ENCODE results near the gene DNAJB6.

The DNAJB6 gene

DNA sequence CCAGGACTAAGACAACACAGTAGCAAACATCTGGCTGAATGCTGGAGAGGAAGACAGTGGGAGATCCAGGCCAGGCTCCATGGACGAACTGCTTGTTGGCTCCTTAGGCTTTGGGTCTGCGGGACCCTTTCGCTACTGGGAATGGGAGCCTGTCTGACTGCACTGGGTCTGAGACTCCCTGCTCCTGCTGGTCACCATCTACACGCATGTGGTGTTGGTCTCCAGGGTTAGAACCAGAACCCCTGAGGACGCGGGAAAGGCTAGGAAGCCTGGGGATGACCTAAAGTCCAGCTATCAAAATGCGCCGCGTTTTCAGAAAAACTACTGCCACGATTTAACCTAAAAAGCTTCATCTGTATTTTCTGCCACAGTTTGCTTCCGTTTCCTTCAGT lies 817 bp upstream of the DNAJB6 start:
- CTCF ChIA-PET: no interaction called here
- POLR2A ChIA-PET: no interaction called here

DNA sequence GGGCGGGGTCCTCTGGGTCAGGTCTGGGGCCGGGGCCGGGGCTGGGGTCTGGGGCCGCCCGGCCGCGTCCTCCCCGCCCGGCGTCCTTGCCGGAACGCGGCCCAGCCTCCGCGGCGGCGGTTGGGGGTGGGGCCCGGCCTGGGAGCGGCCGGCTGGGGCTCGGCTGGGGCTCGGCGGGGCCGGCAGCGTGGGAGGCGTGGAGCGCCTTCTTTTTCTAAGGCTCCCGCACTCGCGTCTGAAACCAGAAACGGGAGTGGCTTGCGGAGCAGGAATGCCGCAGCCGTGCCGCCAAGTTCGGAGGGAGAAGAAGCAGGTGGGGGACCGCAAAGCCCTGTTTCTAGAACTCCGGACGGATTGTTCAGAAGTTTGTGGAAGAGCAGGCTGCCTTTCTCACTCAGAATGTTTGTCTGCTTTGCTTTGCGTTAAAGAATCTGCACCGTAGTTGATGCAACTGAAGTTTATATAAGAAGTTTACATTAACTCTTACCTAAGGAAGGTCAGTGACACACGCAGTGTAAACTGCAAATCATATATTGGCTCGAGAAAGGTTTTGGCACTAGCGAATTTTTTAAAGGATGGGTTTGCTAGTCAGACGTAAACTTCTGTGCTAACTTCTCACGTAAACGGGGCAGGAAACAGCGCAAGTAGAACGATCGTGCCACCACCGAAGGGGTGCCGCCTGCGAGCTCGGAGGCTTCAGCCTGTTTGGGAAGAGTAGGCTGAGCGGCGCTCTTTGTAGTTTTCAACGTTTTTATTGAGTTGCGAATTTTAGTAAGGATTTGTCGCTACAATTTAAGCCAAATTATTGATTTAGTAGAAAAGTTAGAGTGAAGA lies 729 bp downstream of the DNAJB6 start:
- POLR2A ChIA-PET: interaction anchor here (1.1 kb wide), 2 partner anchors 18 to 388 kb away, joined by 3 to 4 read pairs; partner anchors contain the start of gene NOM1
- DNase-seq (ENCODE audit: extremely low spot score): peak; percentile 78
- CTCF ChIA-PET: interaction anchor here (0.6 to 1.4 kb wide), 2 partner anchors 10 to 23 kb away, joined by 4 to 6 read pairs; no protein-coding TSS in a partner anchor
- TF ChIP-seq ELF4 (IDR thresholded peaks at IDR 0.05) (no peak), ARNT (IDR thresholded peaks at IDR 0.05) (no peak), CTBP1 (IDR thresholded peaks at IDR 0.05; ENCODE audit: borderline replicate concordance) (no peak), SUZ12 (IDR thresholded peaks at IDR 0.05) (no peak), BHLHE40 (IDR thresholded peaks at IDR 0.05; ENCODE audit: borderline replicate concordance) (no peak), L3MBTL2 (conservative IDR thresholded peaks at IDR 0.05) (no peak), FOXM1 (IDR thresholded peaks at IDR 0.05; ENCODE audit: borderline replicate concordance) (no peak), FOXA1 (IDR thresholded peaks at IDR 0.05) (no peak), HDGF (IDR thresholded peaks at IDR 0.05; ENCODE audit: borderline replicate concordance) (no peak), ZNF384 (IDR thresholded peaks at IDR 0.05) (no peak), TARDBP (IDR thresholded peaks at IDR 0.05) (no peak), NFRKB (IDR thresholded peaks at IDR 0.05) (no peak)
- TF ChIP-seq, protein P1, sequence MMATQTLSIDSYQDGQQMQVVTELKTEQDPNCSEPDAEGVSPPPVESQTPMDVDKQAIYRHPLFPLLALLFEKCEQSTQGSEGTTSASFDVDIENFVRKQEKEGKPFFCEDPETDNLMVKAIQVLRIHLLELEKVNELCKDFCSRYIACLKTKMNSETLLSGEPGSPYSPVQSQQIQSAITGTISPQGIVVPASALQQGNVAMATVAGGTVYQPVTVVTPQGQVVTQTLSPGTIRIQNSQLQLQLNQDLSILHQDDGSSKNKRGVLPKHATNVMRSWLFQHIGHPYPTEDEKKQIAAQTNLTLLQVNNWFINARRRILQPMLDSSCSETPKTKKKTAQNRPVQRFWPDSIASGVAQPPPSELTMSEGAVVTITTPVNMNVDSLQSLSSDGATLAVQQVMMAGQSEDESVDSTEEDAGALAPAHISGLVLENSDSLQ (IDR thresholded peaks at IDR 0.05): no peak

More for the DNA sequence above, 817 bp upstream of the DNAJB6 start:
- TF ChIP-seq FOXM1 (IDR thresholded peaks at IDR 0.05; ENCODE audit: borderline replicate concordance) (no peak), NFRKB (IDR thresholded peaks at IDR 0.05) (no peak), HDGF (IDR thresholded peaks at IDR 0.05; ENCODE audit: borderline replicate concordance) (no peak), CTBP1 (IDR thresholded peaks at IDR 0.05; ENCODE audit: borderline replicate concordance) (no peak), FOXK2 (IDR thresholded peaks at IDR 0.05) (no peak), ZNF384 (IDR thresholded peaks at IDR 0.05) (no peak), ARNT (IDR thresholded peaks at IDR 0.05) (no peak), SUZ12 (IDR thresholded peaks at IDR 0.05) (no peak), ELF4 (IDR thresholded peaks at IDR 0.05) (no peak), LEF1 (IDR thresholded peaks at IDR 0.05; ENCODE audit: borderline replicate concordance) (no peak), L3MBTL2 (conservative IDR thresholded peaks at IDR 0.05) (no peak), BHLHE40 (IDR thresholded peaks at IDR 0.05; ENCODE audit: borderline replicate concordance) (no peak), SP1 (IDR thresholded peaks at IDR 0.05) (no peak), TARDBP (IDR thresholded peaks at IDR 0.05) (no peak), FOXA1 (IDR thresholded peaks at IDR 0.05) (no peak)
- TF ChIP-seq, protein P1 (IDR thresholded peaks at IDR 0.05): no peak
- no peak for DNase-seq (ENCODE audit: extremely low spot score)

DNA sequence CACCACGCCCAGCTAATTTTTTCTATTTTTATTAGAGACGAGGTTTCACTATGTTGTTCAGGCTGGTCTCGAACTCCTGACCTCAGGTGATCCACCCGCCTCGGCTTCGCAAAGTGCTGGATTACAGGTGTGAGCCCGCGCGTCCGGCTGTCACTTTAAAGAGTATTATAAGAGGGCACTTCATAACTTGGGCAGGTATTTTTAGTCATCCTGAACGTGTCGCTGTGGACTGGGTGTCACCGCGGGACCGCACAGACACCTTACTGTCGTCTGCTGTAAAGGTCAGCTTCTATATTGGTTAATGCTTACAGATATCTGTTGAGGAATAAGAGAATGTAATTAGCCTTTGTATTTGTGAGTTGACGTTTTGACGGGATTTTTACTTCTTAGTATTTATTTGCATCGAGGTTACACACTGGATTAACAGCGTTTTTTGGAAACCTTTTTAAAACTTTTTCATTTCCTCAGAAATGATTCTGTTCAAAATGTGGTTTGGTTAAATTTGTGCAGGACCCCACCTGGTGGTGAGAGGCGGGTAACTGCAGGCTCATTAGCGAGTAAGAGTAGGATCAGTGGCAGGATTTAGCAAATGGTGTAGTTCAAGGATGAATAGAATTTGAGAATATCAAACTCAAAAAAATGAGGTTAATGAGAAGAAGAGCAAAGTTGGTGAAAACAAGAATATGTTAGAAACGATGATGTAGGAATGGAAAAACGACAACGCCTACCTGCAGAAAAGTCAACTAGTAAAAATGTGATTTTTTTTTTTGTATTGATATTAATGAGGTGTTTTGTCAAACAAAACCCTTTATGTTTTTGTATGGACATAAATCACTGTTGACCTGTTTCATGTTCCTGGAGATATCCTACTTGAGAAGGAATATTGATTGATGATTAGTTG lies 3.2 kb downstream of the DNAJB6 start:
- TF ChIP-seq, protein P1 (IDR thresholded peaks at IDR 0.05): peak; percentile 46
- no peak; the same call in 1 of the 2 replicates for TF ChIP-seq ZNF384 (IDR thresholded peaks at IDR 0.05)
- POLR2A ChIA-PET: interaction anchor here (0.9 to 1.4 kb wide), 2 partner anchors 12 to 329 kb away, joined by 3 read pairs; partner anchors contain the start of gene MNX1
- DNase-seq (ENCODE audit: extremely low spot score): peak; percentile 77
- CTCF ChIA-PET: interaction anchor here (0.8 to 2.3 kb wide), 6 partner anchors 9 to 48 kb away, joined by 3 to 14 read pairs (median 4); no protein-coding TSS in a partner anchor

DNA sequence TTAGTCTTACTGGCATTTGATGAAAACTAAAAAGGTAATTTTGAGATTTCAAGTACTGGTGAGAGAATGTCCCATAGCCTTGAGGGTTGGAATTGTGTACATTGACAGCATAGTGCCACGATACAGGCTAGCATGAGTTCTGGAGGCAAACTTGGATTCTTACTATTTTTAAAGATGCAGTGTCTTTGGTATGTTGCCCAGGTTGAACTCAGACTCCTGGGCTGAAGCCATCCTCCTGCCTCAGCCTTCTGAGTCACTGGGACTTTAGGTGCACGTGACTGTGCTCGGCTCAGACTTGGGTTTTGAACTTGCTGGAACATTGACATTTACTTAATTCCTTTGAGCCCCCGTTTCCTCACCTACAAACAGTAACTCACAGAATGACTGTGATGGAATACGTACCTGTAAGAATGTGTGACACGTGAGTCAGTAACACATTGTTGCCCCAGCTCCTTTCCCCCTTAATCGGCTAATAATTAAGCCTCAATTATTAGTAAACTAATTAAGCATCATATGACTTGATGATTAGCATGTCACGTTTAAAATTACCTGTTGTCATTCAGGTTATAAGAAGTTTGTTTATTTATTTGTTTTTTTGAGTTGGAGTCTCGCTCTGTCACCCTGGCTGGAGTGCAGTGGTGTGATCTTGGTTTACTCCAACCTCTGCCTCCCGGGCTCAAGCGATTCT lies 10.6 kb downstream of the DNAJB6 start:
- CTCF ChIA-PET: interaction anchor here (1.5 to 1.7 kb wide), 2 partner anchors 9 to 51 kb away, joined by 3 to 4 read pairs; no protein-coding TSS in a partner anchor
- TF ChIP-seq ZNF384 (IDR thresholded peaks at IDR 0.05) (no peak), FOXK2 (IDR thresholded peaks at IDR 0.05) (no peak), FOXA1 (IDR thresholded peaks at IDR 0.05) (no peak), ELF4 (IDR thresholded peaks at IDR 0.05) (no peak), HDGF (IDR thresholded peaks at IDR 0.05; ENCODE audit: borderline replicate concordance) (no peak), BHLHE40 (IDR thresholded peaks at IDR 0.05; ENCODE audit: borderline replicate concordance) (no peak), SUZ12 (IDR thresholded peaks at IDR 0.05) (no peak), ARNT (IDR thresholded peaks at IDR 0.05) (no peak), NFRKB (IDR thresholded peaks at IDR 0.05) (no peak), CTBP1 (IDR thresholded peaks at IDR 0.05; ENCODE audit: borderline replicate concordance) (no peak), FOXM1 (IDR thresholded peaks at IDR 0.05; ENCODE audit: borderline replicate concordance) (no peak), SP1 (IDR thresholded peaks at IDR 0.05) (no peak)
- TF ChIP-seq, protein P1 (IDR thresholded peaks at IDR 0.05): no peak
- no peak for DNase-seq (ENCODE audit: extremely low spot score)
- POLR2A ChIA-PET: interaction anchor here (1.2 kb wide), 1 partner anchor 11 kb away, joined by 3 read pairs; no protein-coding TSS in a partner anchor
